CD4-positive, CD25-positive, alpha-beta regulatory T cell (primary cell): ENCODE data around the gene PHF1. TPM values are rescaled to one million over a fixed set of nuclear protein-coding genes. Genes with fewer than 3 reads are reported as not detected.
"Not testable (repeated sequence)": the region's sequence is repeated elsewhere in the genome, so short reads cannot be mapped to it uniquely, and the experiment has no call there.

Source experiments
- ATAC-seq, 2 donors: fragments of 150-1000 bp; cut with Tn5 transposase; one replicate each; pipeline ENCODE4 v1.10.0; 2021; ENCODE audit warnings: low read depth in 2 of 2, moderate number of reproducible peaks in 2 of 2, moderate library complexity in 1 of 2
- DNase-seq, 3 donors: peaks; one replicate each; pipeline versions ENCODE4 v3.0.0 to v3.0.0-alpha.2; 2012 to 2022; ENCODE audit warnings: mixed read lengths in 1 of 3
- H3K27ac ChIP-seq: one replicate; pipeline ENCODE4 v1.7.0; 2013; ENCODE audit warnings: mild to moderate bottlenecking, low read length; ENCODE audit not compliant: insufficient read depth, poor library complexity, severe bottlenecking
- H3K27me3 ChIP-seq: one replicate; pipeline ENCODE4 v1.7.0; 2013; ENCODE audit warnings: low read length; ENCODE audit not compliant: control insufficient read depth, insufficient read depth
- H3K36me3 ChIP-seq: one replicate; pipeline ENCODE4 v1.7.0; 2013; ENCODE audit warnings: mild to moderate bottlenecking, low read length, moderate library complexity; ENCODE audit not compliant: control insufficient read depth, insufficient read depth
- H3K4me1 ChIP-seq: 2 replicates; pipeline ENCODE4 v1.7.0; 2013; ENCODE audit warnings: mild to moderate bottlenecking, low read length; ENCODE audit not compliant: insufficient read depth, control insufficient read depth, poor library complexity, severe bottlenecking
- H3K4me3 ChIP-seq: one replicate; pipeline ENCODE4 v1.7.0; 2013; ENCODE audit warnings: low read depth, mild to moderate bottlenecking, low read length, moderate library complexity
- H3K9me3 ChIP-seq, 2 experiments: 1 replicate in 1 of 2; 2 replicates in 1 of 2; pipeline ENCODE4 v1.7.0; 2013; ENCODE audit warnings: low read length in 2 of 2, mild to moderate bottlenecking in 1 of 2, moderate library complexity in 1 of 2; ENCODE audit not compliant: control insufficient read depth in 2 of 2
- H3K27ac Mint-ChIP-seq, 3 donors: one replicate each; pipeline ENCODE4 v1.8.0; 2020 to 2022; ENCODE audit warnings: mild to moderate bottlenecking in 3 of 3, mixed read lengths in 3 of 3, moderate library complexity in 2 of 3
- H3K27me3 Mint-ChIP-seq: one replicate; pipeline ENCODE4 v1.8.0; 2022; ENCODE audit warnings: mild to moderate bottlenecking, mixed read lengths
- H3K36me3 Mint-ChIP-seq: one replicate; pipeline ENCODE4 v1.8.0; 2020; ENCODE audit warnings: mixed read lengths
- H3K4me1 Mint-ChIP-seq, 4 donors: one replicate each; pipeline ENCODE4 v1.8.0; 2020 to 2022; ENCODE audit warnings: mixed read lengths in 4 of 4, mild to moderate bottlenecking in 1 of 4
- H3K4me3 Mint-ChIP-seq, 4 donors: one replicate each; pipeline ENCODE4 v1.8.0; 2020 to 2022; ENCODE audit warnings: mild to moderate bottlenecking in 4 of 4, mixed read lengths in 4 of 4, moderate library complexity in 3 of 4
- H3K9me3 Mint-ChIP-seq, 7 donors: one replicate each; pipeline ENCODE4 v1.8.0; 2020 to 2022; ENCODE audit warnings: mixed read lengths in 7 of 7, mild to moderate bottlenecking in 3 of 7, moderate library complexity in 2 of 7
- polyA plus RNA-seq, 4 donors: library from polyadenylated mRNA; unstranded; fragments of 300-500 nt; fragmentation: Illumina TruSeq; gene quantifications; one replicate each; pipeline ENCODE4 v1.2.3, GENCODE V29; 2021
- total RNA-seq: library from RNA; stranded (reverse); gene quantifications from one replicate; pipeline ENCODE4 v1.2.3, GENCODE V29; 2022

The PHF1 gene
- total RNA-seq: 403 TPM
- polyA plus RNA-seq: 10 to 100 TPM; 41.5 to 72.2 (median 64.1) TPM

GRCh38 chr6:33410711-33411631 is at the start of gene PHF1:
TSS of gene PHF1 (plus strand) at chr6:33411014. CDS start at chr6:33412264, 1,250 bp downstream.
- H3K27ac Mint-ChIP-seq: peak within 1 kb of the TSS; percentile 97 to 99 (median 99)
- ATAC-seq (peak; percentile 44), DNase-seq (no peak)
- Histone ChIP-seq H3K4me3 (peak within 1 kb of the TSS; percentile 96), H3K4me1 (peaks cover 52% of the 10 kb centered on the region), H3K27me3 (no peaks in the 10 kb centered on the region), H3K27ac (peak within 1 kb of the TSS; percentile 99), H3K36me3 (peaks cover 32% of the 10 kb centered on the region), H3K9me3 (no peaks in the 10 kb centered on the region)
- peaks cover 10 to 60% (median 42%) of the 10 kb centered on the region in 4 donors for H3K4me1 Mint-ChIP-seq
- peaks cover 5% of the 10 kb centered on the region for H3K27me3 Mint-ChIP-seq
- H3K9me3 Mint-ChIP-seq: no peaks in the 10 kb centered on the region
- H3K36me3 Mint-ChIP-seq: peaks cover 31% of the 10 kb centered on the region
- peak within 1 kb of the TSS; percentile 91 to 94 (median 93) for H3K4me3 Mint-ChIP-seq

- not testable (repeated sequence) for H3K36me3 ChIP-seq, H3K27me3 ChIP-seq, H3K9me3 ChIP-seq, ATAC-seq, H3K4me1 Mint-ChIP-seq, DNase-seq, H3K36me3 Mint-ChIP-seq, H3K4me1 ChIP-seq, H3K4me3 Mint-ChIP-seq, H3K4me3 ChIP-seq, H3K27ac ChIP-seq, H3K9me3 Mint-ChIP-seq
- Mint-ChIP-seq H3K27ac (peak overlapping the region in 1 of 3 donors; percentile 28), H3K27me3 (peaks cover 14% of the 10 kb centered on the region)
Measured at GRCh38 chr6:33363486-33363885, 47.3 kb upstream of the PHF1 start.

- H3K4me1 Mint-ChIP-seq, H3K4me3 Mint-ChIP-seq, H3K27me3 ChIP-seq, H3K27me3 Mint-ChIP-seq, H3K36me3 Mint-ChIP-seq, H3K36me3 ChIP-seq, H3K9me3 Mint-ChIP-seq, H3K4me3 ChIP-seq, H3K27ac ChIP-seq, H3K4me1 ChIP-seq, H3K9me3 ChIP-seq, ATAC-seq, DNase-seq, H3K27ac Mint-ChIP-seq: not testable (repeated sequence)
Measured at GRCh38 chr6:33364475-33365205, 46.2 kb upstream of the PHF1 start.

DNA sequence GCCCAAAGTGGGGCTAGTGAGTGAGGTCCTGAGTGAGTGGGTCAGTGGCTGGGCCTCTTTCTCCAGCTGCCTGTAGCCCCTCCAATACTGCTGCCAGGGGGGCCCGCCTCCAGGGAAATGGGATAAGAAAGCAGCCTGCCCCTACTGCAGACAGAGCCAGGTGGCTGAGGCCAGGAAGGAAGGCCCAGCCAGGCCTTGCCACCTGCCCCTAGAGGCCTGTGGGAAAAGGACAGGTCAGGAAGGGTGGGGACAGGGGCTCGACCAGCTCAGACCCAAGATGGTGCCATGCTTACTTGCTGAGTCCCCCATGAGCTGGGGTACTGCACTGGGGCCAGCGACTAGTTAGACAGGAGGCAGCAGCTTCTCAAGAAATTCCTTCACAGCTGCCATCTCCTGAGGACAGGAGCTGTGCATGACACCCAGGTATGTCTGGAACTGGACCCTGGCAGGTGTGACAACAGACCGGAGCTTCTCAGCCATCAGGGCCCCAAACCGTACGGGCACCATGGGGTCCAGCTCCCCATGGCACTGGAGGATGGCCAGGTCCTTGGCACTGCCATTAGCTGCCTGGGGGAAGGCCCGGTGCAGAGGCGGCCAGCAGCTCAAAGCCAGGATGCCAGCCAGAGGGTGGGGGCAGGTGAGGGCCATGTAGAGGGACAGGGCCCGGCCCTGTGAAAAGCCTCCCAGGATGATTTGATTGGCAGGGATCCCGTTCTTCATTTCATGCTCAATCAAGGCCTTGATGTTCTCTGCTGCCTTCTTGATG is 45.4 kb upstream of the PHF1 start:
- not testable (repeated sequence) for H3K9me3 ChIP-seq, H3K36me3 Mint-ChIP-seq, H3K27ac Mint-ChIP-seq, H3K4me3 Mint-ChIP-seq, H3K27me3 Mint-ChIP-seq, H3K27me3 ChIP-seq, ATAC-seq, H3K4me3 ChIP-seq, H3K4me1 Mint-ChIP-seq, DNase-seq, H3K36me3 ChIP-seq, H3K9me3 Mint-ChIP-seq, H3K27ac ChIP-seq, H3K4me1 ChIP-seq

DNA sequence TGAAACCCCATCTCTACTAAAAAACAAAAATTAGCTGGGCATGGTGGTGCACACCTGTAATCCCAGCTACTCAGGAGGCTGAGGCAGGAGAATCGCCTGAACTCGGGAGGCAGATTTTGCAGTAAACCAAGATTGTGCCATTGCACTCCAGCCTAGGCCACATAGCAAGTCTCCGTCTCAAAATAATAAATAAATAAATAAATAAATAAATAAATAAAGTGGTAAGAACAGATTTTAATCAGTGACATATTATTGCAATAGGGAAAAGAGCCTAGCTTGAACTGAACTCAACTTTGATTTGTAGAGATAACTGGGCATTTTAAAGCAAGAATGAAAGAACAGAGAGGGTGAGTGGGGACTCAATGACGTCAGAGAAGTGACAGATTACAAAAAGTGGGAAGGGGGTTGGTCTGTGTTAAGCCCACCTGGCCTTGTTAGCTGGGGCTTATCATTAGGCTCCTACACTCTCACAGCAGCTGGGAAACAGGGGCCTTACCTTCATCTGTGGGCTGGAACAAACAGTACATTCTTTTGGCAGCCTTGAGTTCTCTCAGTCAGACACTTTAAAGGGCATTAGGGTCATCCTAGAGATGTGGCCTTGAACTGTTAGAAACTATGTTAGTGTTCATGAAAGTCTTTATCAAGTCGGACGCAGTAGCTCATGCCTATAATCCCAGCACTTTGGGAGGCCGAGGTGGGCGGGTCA is 43.7 kb upstream of the PHF1 start:
- no peaks in the 10 kb centered on the region for H3K36me3 ChIP-seq
- no peak for ATAC-seq
- H3K4me3 ChIP-seq: no peak overlapping the region
- H3K9me3 ChIP-seq: no peaks in the 10 kb centered on the region
- no peak overlapping the region for H3K4me3 Mint-ChIP-seq
- no peak overlapping the region for H3K27ac ChIP-seq
- no peak for DNase-seq
- H3K4me1 ChIP-seq: no peaks in the 10 kb centered on the region
- H3K36me3 Mint-ChIP-seq: no peaks in the 10 kb centered on the region
- no peaks in the 10 kb centered on the region for H3K4me1 Mint-ChIP-seq
- no peaks in the 10 kb centered on the region for H3K27me3 Mint-ChIP-seq
- H3K27ac Mint-ChIP-seq: no peak overlapping the region
- H3K9me3 Mint-ChIP-seq: no peaks in the 10 kb centered on the region
- H3K27me3 ChIP-seq: no peaks in the 10 kb centered on the region

- H3K4me1 ChIP-seq, H3K4me3 ChIP-seq, ATAC-seq, H3K36me3 ChIP-seq, H3K27me3 Mint-ChIP-seq, H3K36me3 Mint-ChIP-seq, H3K4me1 Mint-ChIP-seq, H3K27ac Mint-ChIP-seq, H3K9me3 Mint-ChIP-seq, DNase-seq, H3K4me3 Mint-ChIP-seq, H3K9me3 ChIP-seq, H3K27ac ChIP-seq, H3K27me3 ChIP-seq: not testable (repeated sequence)
Measured at GRCh38 chr6:33367715-33368025, 43.1 kb upstream of the PHF1 start.

GRCh38 chr6:33371901-33372300 is 38.9 kb upstream of the PHF1 start:
- not testable (repeated sequence) for H3K36me3 Mint-ChIP-seq, H3K9me3 ChIP-seq, H3K27ac Mint-ChIP-seq, H3K9me3 Mint-ChIP-seq, ATAC-seq, H3K27me3 Mint-ChIP-seq, H3K36me3 ChIP-seq, H3K27ac ChIP-seq, H3K27me3 ChIP-seq, DNase-seq, H3K4me3 ChIP-seq, H3K4me1 ChIP-seq
- peak overlapping the region in 1 of 4 donors; percentile 2 for H3K4me3 Mint-ChIP-seq
- H3K4me1 Mint-ChIP-seq: peaks cover 4 to 17% (median 7%) of the 10 kb centered on the region in 4 donors
